Measurements from ENCODE around the gene TBC1D22B. TPM values are rescaled to one million over a fixed set of nuclear protein-coding genes. Genes with fewer than 3 reads are reported as not detected.

Gene TBC1D22B
- total and polyA plus RNA-seq, 2 of the 13 experiments (the other 11 are each of a cell fraction or from before 2014, with no cell fraction given) = 9.7 to 12.9 TPM

- TF ChIP-seq CEBPB (IDR thresholded peaks at IDR 0.05; ENCODE audit: borderline replicate concordance, low read depth, low read length) (no peak), ZNF558 (CRISPR knock-in tag; IDR thresholded peaks at IDR 0.05; ENCODE audit: borderline replicate concordance) (peak; percentile 47; the same call in 1 of the 2 replicates), RNF2 (conservative IDR thresholded peaks at IDR 0.05; ENCODE audit: low read depth) (no peak), ZNF749 (CRISPR knock-in tag; IDR thresholded peaks at IDR 0.05; ENCODE audit: borderline replicate concordance) (no peak), ZNF784 (CRISPR knock-in tag; IDR thresholded peaks at IDR 0.05; ENCODE audit: borderline replicate concordance) (no peak; the same call in 1 of the 2 replicates), SRSF4 (IDR thresholded peaks at IDR 0.05; ENCODE audit: low read depth, low read length, poor library complexity, severe bottlenecking) (no peak), KDM5B (CRISPR knock-in tag; IDR thresholded peaks at IDR 0.05; ENCODE audit: borderline replicate concordance) (peak; percentile 80), ZGPAT (CRISPR knock-in tag; IDR thresholded peaks at IDR 0.05) (no peak; the same call in 1 of the 2 replicates), AKNA (CRISPR knock-in tag; IDR thresholded peaks at IDR 0.05; ENCODE audit: borderline replicate concordance) (peak; percentile 50; the same call in 1 of the 2 replicates), SP4 (CRISPR knock-in tag; IDR thresholded peaks at IDR 0.05) (peak; percentile 59; the same call in 1 of the 2 replicates), RFX5 (IDR thresholded peaks at IDR 0.05; ENCODE audit: low read depth, low read length) (no peak), MYPOP (CRISPR knock-in tag; IDR thresholded peaks at IDR 0.05) (peak; percentile 51), GATA4 (IDR thresholded peaks at IDR 0.05; ENCODE audit: borderline replicate concordance, low read depth) (no peak; the same call in 1 of the 2 replicates), ZNF337 (CRISPR knock-in tag; IDR thresholded peaks at IDR 0.05; ENCODE audit: borderline replicate concordance, low read depth) (no peak), HMGXB4 (CRISPR knock-in tag; IDR thresholded peaks at IDR 0.05; ENCODE audit: borderline replicate concordance in 1 of 2, low read depth in 1 of 2) (peak; percentile 42 to 95; a peak in 3 of 4 replicates), EZH2 (conservative IDR thresholded peaks at IDR 0.05; ENCODE audit: low read depth, low read length) (no peak), ZNF577 (CRISPR knock-in tag; IDR thresholded peaks at IDR 0.05; ENCODE audit: borderline replicate concordance, low read depth) (0 out of 2 replicates have a peak, but pooled peaks have one; percentile 49)
Observed at GRCh38 chr6:37353761-37354525, 96.4 kb downstream of the TBC1D22B start, which contains the start of gene RNF8 (continued).

Measured in HepG2 (cell line).